HG02943 (cell line): Measurements from ENCODE around the gene IFT22.
A peak's percentile ranks its signal among the peaks of the same experiment; 100 is the strongest.
"Not testable (repeated sequence)": the region's sequence is repeated elsewhere in the genome, so short reads cannot be mapped to it uniquely, and the experiment has no call there.

Experiments
- ATAC-seq: cut with Tn5 transposase; IDR thresholded peaks from one replicate; pipeline ENCODE4 v1.9.1; 2021; ENCODE audit warnings: mild to moderate bottlenecking, low read depth, moderate library complexity; ENCODE audit not compliant: unreplicated experiment

Gene IFT22

DNA sequence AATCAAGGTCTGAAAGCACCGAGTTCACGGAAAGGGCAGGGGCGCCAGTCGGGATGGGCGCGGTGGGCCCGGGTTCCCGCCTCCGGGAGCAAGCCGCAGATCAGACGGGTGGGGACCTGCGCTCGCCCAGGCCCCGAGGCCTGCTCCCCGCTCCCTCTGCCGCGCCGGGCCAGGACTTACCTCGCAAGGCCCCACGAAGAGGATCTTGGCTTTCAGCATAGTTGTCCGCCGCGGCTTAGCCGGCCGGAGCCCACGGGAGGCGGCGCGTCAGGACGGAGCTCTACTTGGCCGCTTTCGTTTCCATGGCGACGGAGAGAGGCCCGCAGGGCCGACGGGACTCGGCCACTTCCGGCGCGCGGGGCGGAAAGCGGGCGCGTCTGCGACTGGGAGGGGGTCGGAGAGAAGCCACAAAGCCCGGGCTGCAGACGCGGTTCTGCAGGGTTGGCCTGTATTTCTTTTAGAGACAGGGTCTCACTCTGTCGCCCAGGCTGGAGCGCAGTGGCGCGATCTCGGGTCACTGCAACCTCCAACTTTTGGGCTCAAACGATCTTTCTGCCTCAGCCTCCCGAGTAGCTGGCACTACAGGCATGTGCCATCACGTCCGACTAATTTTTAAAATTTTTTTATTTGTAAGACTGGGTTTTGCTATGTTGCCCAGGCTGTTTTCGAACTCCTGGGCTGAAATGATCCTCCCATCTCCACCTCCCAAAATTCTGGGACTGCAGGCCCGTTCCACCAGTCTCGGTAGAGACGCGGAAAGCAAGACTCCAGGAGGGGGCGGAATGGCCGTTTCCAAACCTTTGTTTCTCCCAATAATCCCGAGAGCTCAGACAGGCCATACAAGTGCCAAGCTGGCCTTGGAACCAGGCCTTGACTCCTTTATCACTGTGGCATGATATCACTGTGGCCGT, at the start of gene IFT22:
TSS of gene IFT22 (minus strand) at position 322 of the 911 bp plus-strand sequence. CDS start at position 219, 103 bp downstream.
- ATAC-seq, result peak; percentile 79

DNA sequence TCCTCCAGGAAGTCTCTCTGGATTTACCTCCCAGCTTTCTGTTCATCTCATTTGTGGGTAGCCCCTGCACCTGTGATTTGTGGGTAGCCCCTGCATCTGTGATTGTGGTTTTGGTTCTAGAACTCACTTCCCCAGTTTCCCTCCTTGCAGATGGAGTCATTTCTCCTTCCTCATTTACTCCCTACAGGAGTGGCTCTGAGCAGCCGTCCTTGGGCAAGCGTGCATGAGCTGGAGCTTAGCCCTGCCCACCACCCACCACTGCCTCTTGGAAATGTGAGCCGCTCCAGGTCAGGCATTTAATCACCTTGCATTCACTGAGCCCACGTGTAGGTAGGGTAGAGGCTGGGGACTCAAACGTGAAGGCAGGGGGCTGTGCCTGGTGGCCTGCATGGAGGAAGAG, 49.2 kb upstream of the IFT22 start:
- no peak for ATAC-seq

DNA sequence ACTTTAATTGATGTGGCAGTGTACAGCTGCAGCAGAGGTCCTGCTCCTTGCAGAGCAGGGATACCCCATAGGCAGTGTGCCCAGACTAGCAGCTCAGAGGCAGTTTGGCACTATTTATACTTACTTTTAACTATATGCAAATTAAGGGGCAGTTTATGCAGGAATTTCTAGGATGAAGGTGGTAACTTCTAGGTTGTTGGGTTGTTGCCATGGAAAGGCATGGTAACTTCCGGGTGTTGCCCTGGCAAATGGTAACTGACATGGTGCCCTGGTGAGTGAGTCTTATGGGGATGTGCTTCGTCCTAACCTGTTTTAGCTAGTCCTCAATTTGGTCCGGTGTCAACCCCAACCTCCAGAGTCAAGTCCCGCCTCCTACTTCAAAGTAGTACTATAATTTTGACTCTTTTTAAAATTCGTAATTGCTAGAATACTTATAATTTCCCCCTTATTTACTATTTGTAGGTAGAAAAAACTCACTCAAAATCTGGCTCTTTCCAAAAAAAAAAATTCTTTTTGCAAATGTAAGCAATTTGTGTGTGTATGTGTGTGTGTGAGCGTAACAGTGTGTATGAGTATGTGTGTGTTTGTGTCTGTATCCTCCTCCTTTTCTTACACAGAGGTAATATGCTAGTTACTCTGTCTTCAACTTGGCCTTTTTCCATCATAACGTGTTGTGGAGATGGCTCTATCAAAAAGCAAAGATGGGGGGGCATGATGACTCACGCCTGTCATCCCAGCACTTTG, 47.0 kb upstream of the IFT22 start:
- ATAC-seq, result no peak

DNA sequence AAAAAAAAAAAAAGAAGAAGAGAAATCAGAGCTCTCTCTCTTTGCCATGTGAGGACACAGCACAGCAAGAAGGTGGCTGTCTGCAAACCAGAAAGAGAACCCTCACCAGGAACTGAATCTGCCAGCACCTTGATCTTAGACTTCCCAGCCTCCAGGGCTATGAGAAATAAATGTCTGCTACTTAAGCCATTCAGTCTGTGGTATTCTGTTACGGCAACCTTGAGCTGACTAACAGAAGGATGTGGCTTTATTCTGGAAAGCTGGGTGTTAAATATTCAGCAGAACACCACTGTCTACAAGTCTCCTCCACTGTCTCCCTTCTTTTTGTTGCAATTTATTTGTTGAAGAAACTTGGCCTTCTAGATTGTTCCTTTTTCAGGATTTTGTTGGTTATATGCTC, 46.1 kb upstream of the IFT22 start:
- ATAC-seq, result no peak

GRCh38 chr7:101365956-101366355, 44.3 kb upstream of the IFT22 start:
- no peak for ATAC-seq

DNA sequence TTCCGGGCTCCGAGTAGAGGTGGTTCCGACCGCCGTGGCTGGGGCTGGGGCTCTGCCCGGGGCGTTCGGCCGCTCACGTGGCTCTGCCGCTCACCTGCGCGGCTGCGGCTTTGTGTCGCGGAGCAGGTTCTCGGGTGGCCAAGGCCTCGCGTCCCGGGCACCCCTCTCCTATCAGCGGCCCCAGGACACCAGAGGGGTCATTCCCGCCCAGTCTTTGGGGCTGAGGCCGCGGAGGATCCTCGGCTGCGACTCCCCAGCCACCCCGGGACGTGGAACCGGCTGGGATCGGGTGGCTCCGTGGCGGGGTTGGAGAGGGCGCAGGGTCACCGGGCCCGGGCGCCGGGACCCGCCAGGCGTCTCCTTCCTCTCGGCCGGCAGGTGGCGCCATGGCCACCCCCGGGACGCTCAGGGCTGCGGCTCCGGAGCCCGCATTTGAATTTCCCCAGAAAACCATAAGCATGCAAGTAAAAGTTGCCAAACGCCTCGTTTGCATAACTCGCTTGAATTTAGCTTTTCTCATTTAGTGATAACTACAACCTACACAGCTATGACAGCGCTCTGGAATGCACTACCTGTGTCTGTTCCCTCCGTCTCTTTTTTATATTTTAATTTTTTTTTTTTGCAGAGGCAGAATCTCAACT, 42.2 kb upstream of the IFT22 start:
- peak; percentile 57 for ATAC-seq

GRCh38 chr7:101363196-101363733, 41.7 kb upstream of the IFT22 start:
- ATAC-seq, result no peak

- no peak for ATAC-seq
Measured at GRCh38 chr7:101362334-101363195, 41.0 kb upstream of the IFT22 start, which contains the start of gene COL26A1. Gene COL26A1 (plus strand): TSS chr7:101362875. CDS start chr7:101363033, 158 bp downstream.

GRCh38 chr7:101357433-101357832, 35.8 kb upstream of the IFT22 start:
- ATAC-seq, result no peak

DNA sequence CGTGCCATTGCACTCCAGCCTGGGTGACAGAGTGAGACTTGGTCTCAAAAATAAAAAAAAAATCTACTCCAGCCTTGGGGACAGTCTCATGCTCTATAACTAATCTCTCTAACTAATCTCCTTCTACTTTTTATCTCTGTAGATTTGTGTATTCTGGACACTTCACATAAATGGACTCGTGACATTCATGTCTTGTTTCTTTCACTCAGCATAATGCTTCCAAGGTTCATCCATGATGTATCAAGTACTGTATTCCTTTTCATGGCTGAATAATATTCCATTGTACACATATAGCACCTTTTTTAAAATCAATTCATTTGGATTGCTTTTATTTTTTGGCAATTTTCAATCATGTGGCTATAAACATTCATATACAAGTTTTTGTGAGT, 31.3 kb upstream of the IFT22 start:
- ATAC-seq, result no peak

DNA sequence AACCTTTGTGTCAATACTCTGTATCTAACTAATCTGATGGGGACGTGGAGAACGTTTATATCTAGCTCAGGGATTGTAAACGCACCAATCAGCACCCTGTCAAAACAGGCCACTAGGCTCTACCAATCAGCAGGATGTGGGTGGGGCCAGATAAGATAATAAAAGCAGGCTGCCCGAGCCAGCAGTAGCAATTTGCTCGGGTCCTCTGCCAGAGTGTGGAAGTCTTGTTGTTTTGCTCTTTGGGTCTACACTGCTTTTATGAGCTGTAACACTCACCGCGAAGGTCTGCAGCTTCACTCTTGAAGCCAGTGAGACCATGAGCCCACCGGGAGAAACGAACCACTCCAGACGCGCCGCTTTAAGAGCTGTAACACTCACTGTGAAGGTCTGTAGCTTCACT, 27.7 kb upstream of the IFT22 start:
- not testable (repeated sequence) for ATAC-seq

DNA sequence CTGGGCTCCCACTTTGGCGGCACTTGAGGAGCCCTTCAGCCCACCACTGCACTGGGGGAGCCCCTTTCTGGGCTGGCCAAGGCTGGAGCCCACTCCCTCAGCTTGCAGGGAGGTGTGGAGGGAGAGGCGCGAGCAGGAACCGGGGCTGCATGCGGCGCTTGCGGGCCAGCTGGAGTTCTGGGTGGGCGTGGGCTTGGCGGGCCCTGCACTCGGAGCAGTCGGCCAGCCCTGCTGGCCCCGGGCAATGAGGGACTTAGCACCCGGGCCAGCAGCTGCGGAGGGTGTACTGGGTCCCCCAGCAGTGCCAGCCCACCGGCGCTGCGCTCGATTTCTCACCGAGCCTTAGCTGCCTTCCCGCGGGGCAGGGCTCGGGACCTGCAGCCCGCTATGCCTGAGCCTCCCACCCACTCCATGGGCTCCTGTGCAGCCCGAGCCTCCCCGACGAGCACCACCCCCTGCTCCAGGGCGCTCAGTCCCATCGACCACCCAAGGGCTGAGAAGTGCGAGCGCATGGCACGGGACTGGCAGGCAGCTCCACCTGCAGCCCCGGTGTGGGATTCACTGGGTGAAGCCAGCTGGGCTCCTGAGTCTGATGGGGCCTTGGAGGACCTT, 26.9 kb upstream of the IFT22 start:
- not testable (repeated sequence) for ATAC-seq

DNA sequence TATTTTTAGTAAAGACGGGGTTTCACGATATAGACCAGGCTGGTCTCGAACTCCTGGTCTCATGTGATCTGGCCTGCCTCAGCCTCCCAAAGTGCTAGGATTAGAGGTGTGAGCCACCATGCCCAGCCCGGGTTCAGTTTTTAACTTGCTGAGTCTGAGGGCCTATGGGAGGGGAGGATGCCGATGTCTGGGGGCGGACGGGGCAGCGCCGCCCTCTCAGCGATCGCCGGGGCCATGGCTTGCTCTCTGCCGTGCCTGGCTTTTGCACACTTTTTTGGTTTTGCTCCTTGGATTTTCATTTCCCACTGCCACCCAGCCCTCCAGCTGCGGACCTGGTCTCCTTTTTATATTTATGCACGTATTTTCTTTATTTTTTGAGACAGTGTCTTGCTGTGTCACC, 25.9 kb upstream of the IFT22 start:
- no peak for ATAC-seq

GRCh38 chr7:101342892-101343291, 21.3 kb upstream of the IFT22 start:
- ATAC-seq, result no peak

- no peak for ATAC-seq
Measured at GRCh38 chr7:101340379-101340778, 18.8 kb upstream of the IFT22 start.

DNA sequence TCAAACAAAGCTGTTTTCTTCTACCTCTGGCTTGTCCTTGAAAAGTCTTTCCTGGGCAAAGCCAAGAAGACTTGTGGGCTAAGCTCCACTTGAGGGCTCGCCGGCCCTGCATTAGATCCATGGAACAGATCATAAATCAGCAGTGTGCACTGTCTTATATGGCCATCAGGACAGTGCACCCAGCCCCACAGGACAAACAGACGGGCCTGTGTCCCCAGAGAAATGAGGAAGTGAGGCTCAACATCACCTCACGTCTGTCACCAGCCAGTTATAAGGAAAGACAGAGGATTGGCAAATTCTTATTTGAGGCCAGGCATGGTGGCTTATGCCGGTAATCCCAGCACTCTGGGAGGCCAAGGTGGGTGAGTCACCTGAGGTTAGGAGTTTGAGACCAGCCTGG, 12.3 kb upstream of the IFT22 start:
- ATAC-seq, result no peak

GRCh38 chr7:101332026-101332425, 10.4 kb upstream of the IFT22 start:
- no peak for ATAC-seq

- no peak for ATAC-seq
Measured at GRCh38 chr7:101330011-101330484, 8.4 kb upstream of the IFT22 start.

DNA sequence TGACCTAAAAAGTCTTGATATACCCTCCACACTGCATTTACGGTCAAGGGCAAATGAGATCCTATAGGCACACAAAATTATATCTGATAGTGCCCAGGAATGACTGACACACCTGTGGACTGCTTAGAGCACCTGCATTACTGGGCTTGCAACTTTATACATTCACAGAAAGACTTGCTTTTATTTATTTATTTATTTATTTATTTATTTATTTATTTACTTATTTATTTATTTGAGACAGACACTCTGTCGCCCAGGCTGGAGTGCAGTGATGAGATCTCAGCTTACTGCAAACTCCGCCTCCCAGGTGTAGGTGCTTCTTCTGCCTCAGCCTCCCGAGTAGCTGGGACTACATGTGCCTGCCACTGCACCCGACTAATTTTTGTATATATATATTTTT, 6.5 kb upstream of the IFT22 start:
- ATAC-seq, result no peak
